Stomach (tissue), 4 donors: ENCODE data around the gene CACNG4.

Experiments
- CTCF ChIP-seq, 7 experiments: fragments of 450-650 bp in 4 of 7; fragments of 200-600 bp in 3 of 7; sonication (generic) in 3 of 7; IDR thresholded peaks; one replicate each; pipeline ENCODE4 v1.5.1; 2016 to 2019; ENCODE audit warnings: antibody characterized with exemption in 7 of 7, control low read depth in 2 of 7, mild to moderate bottlenecking in 1 of 7
- EP300 ChIP-seq: sonication (generic); formaldehyde crosslinking; IDR thresholded peaks from one replicate; pipeline ENCODE4 v1.6.1; 2017; ENCODE audit warnings: antibody characterized with exemption
- POLR2A ChIP-seq, 4 donors: fragments of 450-650 bp; IDR thresholded peaks; one replicate each; pipeline ENCODE4 v1.6.1; 2016; ENCODE audit warnings: antibody characterized with exemption in 4 of 4, control low read depth in 2 of 4, mild to moderate bottlenecking in 1 of 4, moderate library complexity in 1 of 4
- POLR2AphosphoS5 ChIP-seq, 3 donors: sonication (generic); formaldehyde crosslinking; IDR thresholded peaks; one replicate each; pipeline ENCODE4 v1.6.1; 2016; ENCODE audit warnings: antibody characterized with exemption in 3 of 3

GRCh38 chr17:66976781-66977201 lies 12.3 kb downstream of the CACNG4 start:
- TF ChIP-seq CTCF (IDR thresholded peaks at IDR 0.05) (no peak), EP300 (no peak), POLR2A (IDR thresholded peaks at IDR 0.05) (no peak), POLR2AphosphoS5 (IDR thresholded peaks at IDR 0.05) (no peak)
